ENCODE data around the gene POLE.

GRCh38 chr12:132585177-132585576, 102.0 kb downstream of the POLE start:
- TF ChIP-seq CTCF (tag by site-specific recombination; IDR thresholded peaks at IDR 0.05) (no peak), ZBTB21 (tag by site-specific recombination; IDR thresholded peaks at IDR 0.05) (no peak), ZNF416 (tag by site-specific recombination; IDR thresholded peaks at IDR 0.05) (no peak), ZNF830 (tag by site-specific recombination; IDR thresholded peaks at IDR 0.05; ENCODE audit: low read depth) (no peak)

All from HEK293 (cell line).